GM06990 (cell line): ENCODE data around the gene ZNF436.

Experiments used
- DNase-seq: peaks from one replicate; pipeline ENCODE4 v3.0.0-alpha.2; 2011; ENCODE audit not compliant: insufficient read length; ENCODE audit errors: extremely low read depth
- H3K27me3 ChIP-seq: replicated peaks from 2 replicates; pipeline ENCODE4 v1.6.0; 2011; ENCODE audit warnings: low read length; ENCODE audit not compliant: control insufficient read depth, insufficient read depth
- H3K36me3 ChIP-seq: 2 replicates; pipeline ENCODE4 v1.5.1; 2011; ENCODE audit warnings: low read length; ENCODE audit not compliant: control insufficient read depth, insufficient read depth
- H3K4me3 ChIP-seq: replicated peaks from 2 replicates; pipeline ENCODE4 v1.5.1; 2011; ENCODE audit warnings: low read depth, mild to moderate bottlenecking, control low read depth, low read length
- CTCF ChIP-seq: IDR thresholded peaks from 2 replicates; pipeline ENCODE4 v1.5.1; 2011; ENCODE audit warnings: low read length, control low read depth, mild to moderate bottlenecking, inconsistent platforms; ENCODE audit not compliant: insufficient read depth, poor library complexity, severe bottlenecking

The ZNF436 gene

GRCh38 chr1:23344111-23344986, 25.3 kb downstream of the ZNF436 start, which contains the start of gene HNRNPR:
HNRNPR (minus strand) TSS chr1:23344284; CDS start chr1:23341008, 3,276 bp downstream.
- TF ChIP-seq CTCF: no peak
- peak; percentile 99 for DNase-seq
- Histone ChIP-seq H3K4me3 (peak within 1 kb of the TSS; percentile 89), H3K36me3 (no peaks in the 10 kb centered on the region), H3K27me3 (no peaks in the 10 kb centered on the region)

- peak overlapping the region; percentile 89 for H3K4me3 ChIP-seq
- H3K27me3 ChIP-seq: no peaks in the 10 kb centered on the region
- no peak for DNase-seq
- TF ChIP-seq CTCF: no peak
- no peaks in the 10 kb centered on the region for H3K36me3 ChIP-seq
Measured at GRCh38 chr1:23343221-23344110, 26.2 kb downstream of the ZNF436 start.

DNA sequence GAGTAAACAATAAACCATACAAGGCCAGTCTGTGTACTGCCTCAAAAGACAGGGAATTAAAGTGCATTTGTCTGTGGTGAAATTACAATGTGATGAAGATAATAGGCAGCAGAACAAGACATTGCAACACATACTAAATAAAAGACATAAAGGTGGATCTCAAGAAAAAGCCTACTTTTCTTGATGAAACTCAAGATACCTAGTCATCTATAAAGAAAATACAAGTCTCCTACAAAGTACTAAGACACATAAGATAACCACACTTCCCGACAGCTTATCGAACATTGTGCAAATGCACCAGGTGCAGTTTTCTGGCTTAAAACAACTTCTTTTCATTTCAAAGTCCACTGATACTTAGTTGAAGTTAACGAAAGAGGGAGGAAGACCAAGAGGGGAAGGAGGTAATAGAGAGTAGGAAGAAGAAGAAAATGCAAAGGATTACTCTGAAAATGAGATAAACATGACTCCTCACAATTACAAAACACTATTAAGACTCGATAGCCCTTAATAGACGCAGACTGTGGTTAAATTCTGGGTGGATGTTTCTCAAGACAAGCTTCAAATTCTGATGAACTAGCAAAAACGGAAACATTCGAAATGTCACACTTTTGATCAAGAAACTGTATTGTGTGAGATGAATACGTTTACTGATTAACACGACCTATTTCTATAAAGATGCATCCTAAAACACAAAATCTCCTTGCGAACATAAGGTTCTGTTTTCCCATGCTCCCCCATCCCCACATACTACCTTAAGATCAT, 27.5 kb downstream of the ZNF436 start:
- TF ChIP-seq CTCF: no peak
- no peaks in the 10 kb centered on the region for H3K27me3 ChIP-seq
- H3K36me3 ChIP-seq: peaks cover 3% of the 10 kb centered on the region; the same call in 1 of the 2 replicates
- DNase-seq: no peak
- peak overlapping the region; percentile 89 for H3K4me3 ChIP-seq

- no peak for TF ChIP-seq CTCF
- H3K36me3 ChIP-seq: peaks cover 3% of the 10 kb centered on the region
- no peaks in the 10 kb centered on the region for H3K27me3 ChIP-seq
- H3K4me3 ChIP-seq: no peak overlapping the region
- DNase-seq: no peak
Measured at GRCh38 chr1:23339632-23340031, 30.0 kb downstream of the ZNF436 start.

GRCh38 chr1:23337869-23338268, 31.8 kb downstream of the ZNF436 start:
- Histone ChIP-seq H3K36me3 (peaks cover 3% of the 10 kb centered on the region), H3K27me3 (no peaks in the 10 kb centered on the region), H3K4me3 (no peak overlapping the region)
- TF ChIP-seq CTCF: no peak
- DNase-seq: no peak
